Measurements from ENCODE around the gene KIF26B.
"Not testable (repeated sequence)": the region's sequence is repeated elsewhere in the genome, so short reads cannot be mapped to it uniquely, and the experiment has no call there.

Gene KIF26B

DNA sequence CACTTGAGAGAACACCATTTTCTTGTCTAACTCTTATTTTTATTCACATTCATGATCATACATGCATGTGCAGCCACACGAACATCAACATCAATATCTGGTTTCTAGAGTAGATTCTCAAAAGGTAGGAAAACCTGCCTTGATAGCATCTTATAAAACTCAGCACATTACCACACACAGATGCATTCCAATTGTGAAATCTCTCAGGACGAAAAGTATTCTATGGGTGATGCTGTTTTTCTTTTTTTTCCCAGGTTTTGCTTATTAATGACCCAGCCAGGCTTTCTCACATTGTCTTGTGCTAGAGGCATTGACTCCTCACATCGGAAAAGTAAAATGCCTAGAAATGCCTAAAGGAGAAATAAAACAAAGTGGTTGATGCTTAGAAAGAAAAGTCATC is 562.8 kb downstream of the KIF26B start:
- no peak for TF ChIP-seq POLR2A (IDR thresholded peaks at IDR 0.05; ENCODE audit: low read depth, low read length)
- DNase-seq (ENCODE audit: insufficient read length, low spot score) (no peak), FAIRE-seq (no peak)

DNA sequence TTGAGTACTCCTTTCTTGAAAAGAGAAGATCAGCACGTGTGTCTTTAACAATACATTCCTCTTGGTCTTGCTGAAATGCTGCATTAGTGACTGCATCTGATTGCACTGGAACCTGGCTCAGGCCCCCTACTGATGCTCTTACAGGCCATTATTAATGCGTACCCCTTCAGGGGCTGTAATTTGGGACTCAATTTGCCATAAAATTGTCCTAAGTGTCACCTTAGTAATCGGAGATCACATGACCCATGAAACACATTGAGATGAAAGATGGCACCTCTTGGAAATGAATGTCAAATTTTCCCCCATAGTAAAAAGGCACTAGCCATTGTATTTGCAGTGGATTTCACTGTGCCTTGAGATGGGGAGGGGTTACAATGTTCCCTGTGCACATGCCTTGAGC is 563.3 kb downstream of the KIF26B start:
- DNase-seq (ENCODE audit: insufficient read length, low spot score), result no peak
- FAIRE-seq, result no peak
- TF ChIP-seq POLR2A (IDR thresholded peaks at IDR 0.05; ENCODE audit: low read depth, low read length), result no peak

DNA sequence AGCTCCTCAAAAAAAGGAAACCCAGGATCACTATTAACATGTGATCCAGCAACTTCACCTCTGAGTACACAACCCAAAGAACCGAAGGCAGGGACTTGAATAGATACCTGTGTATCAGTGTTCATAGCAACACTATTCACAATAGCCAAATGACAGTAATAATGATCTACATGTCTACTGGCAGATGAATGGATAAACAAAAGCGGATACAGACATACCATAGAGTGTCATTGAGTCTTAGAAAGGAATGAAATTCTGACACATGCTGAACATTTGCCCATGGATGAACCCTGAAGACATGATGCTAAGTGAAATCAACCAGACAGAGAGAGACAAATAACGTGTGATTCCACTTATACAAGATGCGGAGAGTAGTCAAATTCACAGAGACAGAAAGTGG is 564.2 kb downstream of the KIF26B start:
- no peak for FAIRE-seq
- DNase-seq (ENCODE audit: insufficient read length, low spot score), result no peak
- no peak for TF ChIP-seq POLR2A (IDR thresholded peaks at IDR 0.05; ENCODE audit: low read depth, low read length)

DNA sequence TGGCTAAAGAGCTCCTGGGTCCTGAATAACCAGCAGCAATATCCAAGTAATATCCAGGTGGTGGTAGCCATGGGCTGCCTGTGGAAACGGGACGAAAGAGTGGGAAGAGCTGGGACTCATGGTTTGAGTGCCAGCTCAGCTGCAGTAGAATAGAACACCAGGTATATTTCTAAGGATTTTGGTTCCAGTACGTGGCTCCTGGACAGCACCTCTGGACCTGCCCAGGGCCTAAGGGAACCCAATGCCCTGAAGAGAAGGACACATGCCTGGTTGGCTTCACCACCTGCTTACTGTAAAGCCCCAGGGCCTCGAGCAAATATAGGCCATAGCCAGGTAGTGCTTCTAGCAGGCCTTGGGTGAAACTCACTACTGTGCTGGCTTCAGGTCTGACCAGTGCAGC is 566.7 kb downstream of the KIF26B start:
- no peak for TF ChIP-seq POLR2A (IDR thresholded peaks at IDR 0.05; ENCODE audit: low read depth, low read length)
- DNase-seq (ENCODE audit: insufficient read length, low spot score) (no peak), FAIRE-seq (no peak)

DNA sequence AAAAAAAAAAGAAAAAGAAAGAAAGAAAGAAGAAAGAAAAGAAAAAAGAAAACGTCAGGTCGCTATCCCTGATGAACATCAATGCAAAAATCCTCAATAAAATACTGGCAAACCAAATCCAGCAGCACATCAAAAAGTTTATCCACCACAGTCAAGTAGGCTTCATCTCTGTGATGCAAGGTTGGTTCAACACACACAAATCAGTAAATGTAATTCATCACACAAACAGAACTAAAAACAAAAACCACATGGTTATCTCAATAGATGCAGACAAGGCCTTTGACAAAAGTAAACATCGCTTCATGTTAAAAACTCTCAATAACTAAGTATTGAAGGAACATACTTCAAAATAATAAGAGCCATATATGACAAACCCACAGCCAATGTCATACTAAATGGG is 573.2 kb downstream of the KIF26B start:
- not testable (repeated sequence) for DNase-seq (ENCODE audit: insufficient read length, low spot score); FAIRE-seq

DNA sequence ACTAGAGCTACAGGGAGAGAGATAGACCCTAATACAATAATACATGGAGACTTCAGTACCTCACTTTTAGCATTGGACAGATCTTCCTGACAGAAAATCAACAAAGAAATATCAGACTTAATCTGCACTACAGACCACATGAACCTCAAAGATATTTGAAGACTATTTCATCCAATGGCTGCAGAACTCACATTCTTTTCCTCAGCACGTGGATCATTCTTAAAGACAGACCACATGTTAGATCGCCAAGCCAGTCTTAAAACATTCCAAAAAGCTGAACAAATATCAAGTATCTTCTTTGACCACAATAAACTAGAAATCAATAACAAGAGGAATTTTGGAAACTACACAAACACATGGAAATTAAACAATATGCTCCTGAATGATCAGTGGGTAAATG is 576.0 kb downstream of the KIF26B start:
- no peak for DNase-seq (ENCODE audit: insufficient read length, low spot score)
- TF ChIP-seq POLR2A (IDR thresholded peaks at IDR 0.05; ENCODE audit: low read depth, low read length), result no peak
- FAIRE-seq, result no peak

DNA sequence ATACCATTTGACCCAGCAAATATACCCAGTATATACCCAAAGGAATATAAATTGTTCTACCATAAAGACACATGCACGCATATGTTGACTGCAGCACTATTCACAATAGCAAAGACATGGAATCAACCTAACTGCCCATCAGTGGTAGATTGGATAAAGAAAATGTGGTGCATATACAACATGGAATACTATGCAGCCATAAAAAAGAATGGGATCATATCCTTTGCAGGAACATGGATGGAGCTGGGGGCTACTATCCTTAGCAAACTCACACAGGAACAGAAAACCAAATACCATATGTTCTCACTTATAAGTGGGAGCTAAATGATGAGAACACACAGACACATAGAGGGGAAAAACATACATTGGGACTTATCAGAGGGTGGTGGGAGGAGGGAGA is 585.6 kb downstream of the KIF26B start:
- FAIRE-seq, result not testable (repeated sequence)

DNA sequence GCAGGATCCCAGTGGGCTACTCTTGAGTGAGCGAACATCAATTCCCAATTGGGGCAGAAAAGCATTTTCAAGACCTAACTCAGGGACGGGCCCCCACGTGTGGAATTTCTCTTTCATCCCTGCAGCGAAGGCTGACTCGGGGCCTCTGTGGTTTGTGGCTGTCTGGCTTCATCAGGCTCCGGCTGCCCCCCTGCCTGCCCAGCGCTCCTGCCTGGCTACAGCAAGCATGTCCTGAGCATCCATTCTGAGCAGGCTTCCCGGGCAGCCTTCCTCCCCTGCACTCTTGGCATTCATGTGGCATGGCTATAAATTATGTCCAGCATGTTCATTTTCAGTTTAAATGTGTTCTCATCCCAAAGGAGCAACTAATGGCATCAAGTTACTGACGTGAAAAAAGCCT is 588.1 kb downstream of the KIF26B start:
- no peak for DNase-seq (ENCODE audit: insufficient read length, low spot score)

More for the DNA sequence above, 585.6 kb downstream of the KIF26B start:
- not testable (repeated sequence) for DNase-seq (ENCODE audit: insufficient read length, low spot score)

DNA sequence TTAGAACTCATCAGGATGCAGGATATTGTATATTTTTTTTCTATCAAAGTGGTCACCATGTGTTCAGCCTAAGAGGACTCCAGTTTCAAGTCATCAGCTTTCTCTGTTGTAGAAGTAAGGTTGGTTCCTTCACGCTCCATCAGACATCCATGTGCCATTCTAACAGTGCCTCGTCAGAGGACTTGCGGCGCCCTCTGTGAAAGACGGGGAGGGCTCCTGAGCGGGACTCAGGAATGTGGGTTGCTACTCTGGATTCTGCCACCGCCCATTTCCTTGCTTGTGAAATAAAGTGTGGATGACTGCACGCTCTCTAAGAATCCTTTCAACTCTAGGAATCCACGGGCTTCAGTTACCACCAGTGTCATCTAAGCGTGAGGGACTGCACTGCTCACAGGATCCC is 593.5 kb downstream of the KIF26B start:
- FAIRE-seq, result no peak
- no peak for TF ChIP-seq POLR2A (IDR thresholded peaks at IDR 0.05; ENCODE audit: low read depth, low read length)
- no peak for DNase-seq (ENCODE audit: insufficient read length, low spot score)

More for the DNA sequence above, 588.1 kb downstream of the KIF26B start:
- FAIRE-seq, result no peak
- no peak for TF ChIP-seq POLR2A (IDR thresholded peaks at IDR 0.05; ENCODE audit: low read depth, low read length)

DNA sequence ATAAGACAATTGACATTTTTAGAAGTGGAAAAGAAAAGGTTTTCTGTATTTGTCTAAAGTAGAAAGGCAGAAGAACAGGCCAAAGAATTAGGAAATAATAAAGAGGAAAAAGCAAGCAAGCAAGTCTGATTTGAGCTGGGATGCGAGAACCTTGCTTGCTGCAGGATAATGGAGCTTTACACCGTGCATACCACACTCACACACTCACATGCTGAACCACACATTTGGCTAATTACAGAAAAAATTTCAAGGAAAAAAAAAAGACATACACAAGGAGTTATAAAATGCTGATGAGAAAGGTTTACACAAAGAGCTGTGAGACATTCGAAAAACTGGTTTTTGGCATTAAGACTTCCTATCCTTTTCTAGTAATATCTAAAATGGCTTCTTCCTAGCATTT is 593.9 kb downstream of the KIF26B start:
- FAIRE-seq, result no peak
- no peak for TF ChIP-seq POLR2A (IDR thresholded peaks at IDR 0.05; ENCODE audit: low read depth, low read length)

DNA sequence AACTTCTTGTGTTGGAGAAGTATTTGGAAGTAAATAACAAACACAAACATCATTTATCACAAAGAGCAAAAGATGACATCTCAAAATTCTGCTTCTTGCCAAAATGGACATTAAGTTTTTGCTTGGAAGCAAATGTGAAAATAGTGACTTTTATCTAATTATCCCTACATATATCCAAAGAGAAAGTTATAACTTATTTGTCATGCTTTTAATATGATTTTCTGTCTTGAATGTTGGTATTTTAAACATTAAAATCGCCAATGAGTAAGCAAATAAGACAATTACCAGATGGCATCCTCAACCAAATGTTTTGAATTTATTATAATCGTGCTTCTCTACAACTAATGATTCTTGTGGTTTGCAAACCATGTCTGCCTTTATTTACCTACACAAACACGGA is 594.3 kb downstream of the KIF26B start:
- TF ChIP-seq POLR2A (IDR thresholded peaks at IDR 0.05; ENCODE audit: low read depth, low read length), result no peak
- FAIRE-seq (no peak), DNase-seq (ENCODE audit: insufficient read length, low spot score) (no peak)

More for the DNA sequence above, 593.9 kb downstream of the KIF26B start:
- DNase-seq (ENCODE audit: insufficient read length, low spot score), result no peak

DNA sequence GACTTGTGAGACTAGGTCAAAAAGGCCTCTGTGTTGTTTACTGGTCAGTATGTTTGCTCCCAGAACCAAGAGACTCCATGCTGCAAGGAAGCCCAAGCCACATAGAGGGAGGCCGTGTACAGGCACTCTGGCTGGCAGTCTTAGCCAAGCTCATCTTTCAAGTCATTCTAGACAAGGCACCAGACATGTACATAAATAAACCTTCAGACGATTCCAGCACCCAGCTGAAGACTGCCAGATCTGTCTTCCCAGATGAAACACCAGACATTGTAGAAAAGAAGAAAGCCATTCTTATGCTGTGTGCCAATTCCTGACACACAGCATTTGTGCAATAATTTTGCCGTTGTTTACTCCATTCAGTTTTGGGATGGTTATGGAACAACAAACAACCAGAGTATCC is 595.5 kb downstream of the KIF26B start:
- DNase-seq (ENCODE audit: insufficient read length, low spot score), result no peak
- no peak for FAIRE-seq
- no peak for TF ChIP-seq POLR2A (IDR thresholded peaks at IDR 0.05; ENCODE audit: low read depth, low read length)

DNA sequence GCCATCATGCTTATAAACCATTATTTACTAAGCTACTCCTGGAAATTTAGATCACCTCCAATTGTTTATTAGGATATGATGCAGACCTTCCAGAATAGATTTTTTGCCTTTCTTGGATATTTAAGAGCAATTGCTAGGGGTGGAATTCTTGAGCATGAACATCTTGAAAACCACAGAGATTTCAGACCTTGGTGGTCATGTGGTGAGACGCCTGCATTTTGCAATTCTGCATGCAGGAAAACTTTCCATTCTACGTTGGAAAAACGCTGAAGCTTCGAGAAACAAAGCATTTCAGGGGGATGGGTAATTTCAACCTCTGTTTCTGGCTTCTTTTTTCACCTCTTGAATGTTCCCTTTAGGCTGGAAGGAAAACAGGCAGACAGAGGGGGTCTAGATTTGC is 596.3 kb downstream of the KIF26B start:
- no peak for TF ChIP-seq POLR2A (IDR thresholded peaks at IDR 0.05; ENCODE audit: low read depth, low read length)
- no peak for DNase-seq (ENCODE audit: insufficient read length, low spot score)

DNA sequence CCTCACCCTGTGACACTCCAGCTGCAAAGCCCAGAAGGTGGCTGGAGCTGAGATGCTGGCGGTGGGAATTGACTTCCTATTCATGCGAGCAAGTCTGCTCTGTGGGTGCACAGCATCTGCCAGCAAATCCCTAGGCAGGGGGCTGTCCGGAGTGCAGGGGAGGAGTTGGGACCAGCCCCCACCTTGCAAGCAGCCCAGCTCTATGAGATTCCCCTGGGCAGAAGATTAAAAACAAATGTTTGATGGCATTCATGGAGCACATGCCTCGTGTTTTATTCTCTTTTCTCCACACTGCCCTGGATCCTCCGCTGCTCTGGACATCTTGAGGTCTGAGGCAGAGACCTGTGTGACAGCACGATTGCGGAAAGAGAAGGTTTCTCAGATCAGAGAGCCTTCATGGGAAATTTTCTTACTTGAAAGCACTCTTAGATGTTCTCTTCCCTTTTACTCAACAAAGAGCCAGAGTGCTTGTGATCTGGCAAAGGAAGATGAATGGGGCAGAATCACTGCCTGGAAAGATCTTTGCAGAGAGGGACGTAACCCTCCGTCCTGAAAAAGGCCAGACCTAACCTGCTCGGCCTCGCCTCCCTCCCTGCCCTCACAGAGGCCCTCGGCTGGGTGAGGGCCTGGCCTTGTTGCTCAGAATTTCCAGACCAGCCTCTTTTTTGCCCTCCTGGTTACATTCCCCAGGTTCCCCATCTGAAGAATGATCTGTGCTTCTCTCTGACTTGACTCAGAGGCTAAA is 597.1 kb downstream of the KIF26B start:
- TF ChIP-seq POLR2A (IDR thresholded peaks at IDR 0.05; ENCODE audit: low read depth, low read length), result no peak
- DNase-seq (ENCODE audit: insufficient read length, low spot score) (no peak), FAIRE-seq (no peak)

More for the DNA sequence above, 596.3 kb downstream of the KIF26B start:
- FAIRE-seq, result no peak

DNA sequence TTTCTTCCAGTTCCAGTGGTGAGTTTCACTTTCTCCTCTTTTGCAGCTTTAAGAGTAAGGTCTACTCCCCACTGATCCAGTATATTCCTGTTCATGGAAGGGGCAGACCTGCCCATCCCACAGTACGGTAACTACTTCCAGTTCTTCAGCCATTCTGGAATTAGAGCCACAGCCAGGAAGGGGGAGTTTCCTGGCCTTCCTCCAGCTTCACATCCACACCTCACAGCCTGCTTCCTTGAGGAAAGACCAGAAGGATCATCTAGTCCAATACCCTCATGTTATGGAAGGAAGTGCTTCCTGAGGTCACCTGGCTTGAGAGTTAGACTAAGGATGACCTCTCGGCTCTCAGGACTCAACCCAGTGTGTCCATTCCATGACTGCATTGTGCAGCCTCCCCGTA is 597.8 kb downstream of the KIF26B start:
- no peak for DNase-seq (ENCODE audit: insufficient read length, low spot score)
- no peak for TF ChIP-seq POLR2A (IDR thresholded peaks at IDR 0.05; ENCODE audit: low read depth, low read length)
- no peak for FAIRE-seq

DNA sequence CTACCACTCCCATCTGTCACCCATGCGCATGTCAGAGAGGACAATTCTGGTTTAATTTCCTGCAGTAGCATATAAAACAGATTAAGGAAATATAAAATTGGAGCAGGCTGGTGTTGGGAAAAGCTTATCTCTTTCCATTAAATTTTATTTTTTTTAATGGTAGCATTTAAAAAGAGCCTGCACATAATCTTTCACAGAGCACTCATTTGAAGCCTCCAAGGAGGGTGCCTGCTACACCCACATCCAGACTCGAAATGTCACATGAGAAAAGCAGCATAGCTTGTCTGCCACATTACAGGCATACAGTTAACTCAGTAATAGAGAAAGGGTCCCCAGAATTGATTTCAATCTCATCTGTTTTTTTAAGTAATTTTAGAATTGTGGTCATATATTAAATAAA is 599.0 kb downstream of the KIF26B start:
- no peak for TF ChIP-seq POLR2A (IDR thresholded peaks at IDR 0.05; ENCODE audit: low read depth, low read length)
- FAIRE-seq (no peak), DNase-seq (ENCODE audit: insufficient read length, low spot score) (no peak)
